GM06990 (cell line): ENCODE measurements around the gene PHLPP1.
A peak's percentile ranks its signal among the peaks of the same experiment; 100 is the strongest.

ENCODE experiments used
- DNase-seq: peaks from one replicate; pipeline ENCODE4 v3.0.0-alpha.2; 2011; ENCODE audit not compliant: insufficient read length; ENCODE audit errors: extremely low read depth
- H3K27me3 ChIP-seq: replicated peaks from 2 replicates; pipeline ENCODE4 v1.6.0; 2011; ENCODE audit warnings: low read length; ENCODE audit not compliant: control insufficient read depth, insufficient read depth
- H3K36me3 ChIP-seq: 2 replicates; pipeline ENCODE4 v1.5.1; 2011; ENCODE audit warnings: low read length; ENCODE audit not compliant: control insufficient read depth, insufficient read depth
- H3K4me3 ChIP-seq: replicated peaks from 2 replicates; pipeline ENCODE4 v1.5.1; 2011; ENCODE audit warnings: low read depth, mild to moderate bottlenecking, control low read depth, low read length
- CTCF ChIP-seq: IDR thresholded peaks from 2 replicates; pipeline ENCODE4 v1.5.1; 2011; ENCODE audit warnings: low read length, control low read depth, mild to moderate bottlenecking, inconsistent platforms; ENCODE audit not compliant: insufficient read depth, poor library complexity, severe bottlenecking

The PHLPP1 gene

GRCh38 chr18:62837011-62837410 is 121.7 kb downstream of the PHLPP1 start:
- TF ChIP-seq CTCF: no peak
- H3K27me3 ChIP-seq: no peaks in the 10 kb centered on the region

GRCh38 chr18:62838475-62839098 is 123.2 kb downstream of the PHLPP1 start:
- DNase-seq: peak; percentile 16
- no peak for TF ChIP-seq CTCF
- no peaks in the 10 kb centered on the region for H3K36me3 ChIP-seq
- no peak overlapping the region for H3K4me3 ChIP-seq
- H3K27me3 ChIP-seq: no peaks in the 10 kb centered on the region

More at GRCh38 chr18:62837011-62837410, 121.7 kb downstream of the PHLPP1 start:
- no peak for DNase-seq
- H3K4me3 ChIP-seq: no peak overlapping the region
- no peaks in the 10 kb centered on the region for H3K36me3 ChIP-seq

- no peak overlapping the region for H3K4me3 ChIP-seq
- no peak for DNase-seq
- no peak for TF ChIP-seq CTCF
- no peaks in the 10 kb centered on the region for H3K27me3 ChIP-seq
- H3K36me3 ChIP-seq: no peaks in the 10 kb centered on the region
Measured at GRCh38 chr18:62839874-62840713, 124.8 kb downstream of the PHLPP1 start.

GRCh38 chr18:62841405-62841804 is 126.1 kb downstream of the PHLPP1 start:
- Histone ChIP-seq H3K27me3 (no peaks in the 10 kb centered on the region), H3K36me3 (no peaks in the 10 kb centered on the region), H3K4me3 (no peak overlapping the region)
- DNase-seq: no peak
- no peak for TF ChIP-seq CTCF

GRCh38 chr18:62842898-62843297 is 127.6 kb downstream of the PHLPP1 start:
- Histone ChIP-seq H3K36me3 (no peaks in the 10 kb centered on the region), H3K4me3 (no peak overlapping the region), H3K27me3 (no peaks in the 10 kb centered on the region)
- DNase-seq: no peak
- no peak for TF ChIP-seq CTCF
